ENCODE results near the gene TCF4.
"Not testable (repeated sequence)": the region's sequence is repeated elsewhere in the genome, so short reads cannot be mapped to it uniquely, and the experiment has no call there.

Gene TCF4

DNA sequence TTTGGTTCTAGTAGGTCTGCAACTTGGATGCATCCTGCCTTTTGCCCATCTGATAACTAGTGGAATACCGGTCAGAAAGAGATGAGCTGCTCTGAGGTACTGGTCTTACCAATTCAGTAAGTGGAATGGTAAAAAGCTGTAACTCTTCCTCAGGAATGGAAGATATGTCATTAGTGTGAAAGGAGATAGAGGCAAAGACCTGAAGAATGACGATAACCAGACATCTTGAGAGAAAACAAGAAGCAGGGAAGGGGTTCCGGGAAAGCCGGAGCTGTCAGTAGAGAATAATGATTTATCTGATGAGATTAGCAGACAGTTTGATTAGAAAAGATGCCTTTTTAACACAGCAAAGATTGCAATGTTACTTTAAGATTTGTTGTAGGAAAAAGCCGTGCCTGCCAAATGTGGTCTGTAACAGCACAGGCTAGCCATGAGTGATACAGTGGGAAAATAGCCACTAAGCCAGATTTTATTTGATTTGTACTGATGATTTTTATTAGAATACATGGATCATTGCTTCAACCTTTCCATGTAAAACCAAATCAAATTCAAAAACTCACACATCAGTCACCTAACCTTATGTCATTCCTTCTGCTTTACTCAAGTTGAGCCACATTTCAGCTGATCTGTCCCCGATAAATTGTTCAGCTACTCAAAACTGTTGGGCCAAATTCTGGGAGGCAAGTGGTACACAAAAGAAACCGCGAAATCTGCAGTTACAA lies 110.0 kb downstream of the TCF4 start:
- no peak for DNase-seq (ENCODE audit: low read depth in 4 of 4, low spot score in 1 of 4)

DNA sequence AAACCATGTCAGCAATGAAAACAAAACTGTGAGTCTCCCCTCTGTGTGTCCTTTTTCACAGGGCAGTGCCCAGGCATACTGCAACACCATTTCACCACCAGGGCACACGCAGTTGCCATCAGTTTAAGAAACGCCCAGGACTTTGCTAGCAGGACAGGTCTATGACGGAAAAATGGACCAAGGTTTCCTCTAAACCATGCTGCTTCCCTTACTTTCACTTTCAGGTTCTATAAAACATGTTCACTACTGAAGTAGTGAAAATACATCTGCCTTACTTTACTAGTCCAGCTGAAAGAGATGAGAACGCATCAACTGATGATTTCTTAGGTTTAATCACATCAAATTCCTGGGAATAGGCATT lies 110.5 kb downstream of the TCF4 start:
- DNase-seq (ENCODE audit: low read depth in 4 of 4, low spot score in 1 of 4), result no peak

- DNase-seq (ENCODE audit: low read depth in 4 of 4, low spot score in 1 of 4), result no peak
These were observed 112.1 kb downstream of the TCF4 start for GRCh38 chr18:55475916-55476315.

GRCh38 chr18:55475467-55475866 lies 112.5 kb downstream of the TCF4 start:
- no peak for DNase-seq (ENCODE audit: low read depth in 4 of 4, low spot score in 1 of 4)

DNA sequence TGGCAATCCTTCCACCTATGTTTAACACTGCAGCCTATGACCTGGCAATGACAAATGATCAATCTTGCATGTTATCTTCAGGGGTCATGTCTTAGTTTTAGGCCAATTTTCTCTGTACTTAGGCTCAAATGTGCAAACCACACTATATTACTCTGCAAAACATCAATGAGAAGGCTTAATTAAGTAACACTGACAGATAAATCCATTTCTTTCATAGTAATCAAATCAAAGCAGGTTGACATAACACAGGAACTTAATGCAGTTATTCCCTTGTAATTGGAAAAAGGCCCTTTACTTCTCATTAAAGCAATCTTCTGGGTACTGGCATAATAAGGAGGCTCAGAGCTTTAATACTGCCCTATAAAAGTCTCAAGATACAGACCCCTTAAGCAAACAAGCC lies 114.4 kb downstream of the TCF4 start:
- no peak for DNase-seq (ENCODE audit: low read depth in 4 of 4, low spot score in 1 of 4)

DNA sequence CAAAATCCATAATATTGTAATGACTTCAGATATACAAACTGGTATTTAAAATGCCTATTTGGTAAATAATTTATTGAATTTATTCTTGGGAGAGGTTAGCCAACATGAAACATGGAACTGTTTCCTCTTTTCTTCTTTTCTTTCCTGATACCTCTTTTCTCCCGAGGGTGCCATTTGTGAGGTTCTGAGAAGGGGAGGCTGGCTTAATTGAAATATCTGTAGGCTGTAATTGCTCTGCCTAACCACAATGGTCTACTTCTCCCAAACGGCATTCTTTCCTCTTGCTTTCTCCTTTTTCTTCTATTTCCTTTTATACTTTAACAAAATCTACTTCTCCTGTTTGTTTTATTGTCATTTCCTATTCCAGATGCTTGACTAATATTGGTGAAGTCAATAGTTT lies 114.9 kb downstream of the TCF4 start:
- no peak for DNase-seq (ENCODE audit: low read depth in 4 of 4, low spot score in 1 of 4)

GRCh38 chr18:55470826-55471225 lies 117.2 kb downstream of the TCF4 start:
- no peak for DNase-seq (ENCODE audit: low read depth in 4 of 4, low spot score in 1 of 4)

DNA sequence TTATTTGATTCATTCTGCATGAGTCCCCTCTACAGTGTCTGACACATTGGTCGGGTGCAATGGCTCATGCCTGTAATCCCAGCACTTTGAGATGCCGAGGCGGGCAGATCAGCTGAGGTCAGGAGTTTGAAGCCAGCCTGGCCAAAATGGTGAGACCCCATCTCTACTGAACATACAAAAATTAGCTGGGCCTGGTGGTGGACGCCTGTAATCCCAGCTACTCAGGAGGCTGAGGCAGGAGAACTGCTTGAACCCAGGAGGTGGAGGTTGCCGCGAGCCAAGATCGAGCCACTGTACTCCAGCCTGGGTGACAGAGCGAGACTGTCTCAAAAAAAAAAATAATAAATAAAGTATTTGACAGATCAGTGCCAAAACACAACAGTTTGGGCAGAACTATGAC lies 118.9 kb downstream of the TCF4 start:
- DNase-seq (ENCODE audit: low read depth in 4 of 4, low spot score in 1 of 4), result not testable (repeated sequence)

GRCh38 chr18:55466789-55467188 lies 121.2 kb downstream of the TCF4 start:
- no peak for DNase-seq (ENCODE audit: low read depth in 4 of 4, low spot score in 1 of 4)

GRCh38 chr18:55465313-55465712 lies 122.7 kb downstream of the TCF4 start:
- DNase-seq (ENCODE audit: low read depth in 4 of 4, low spot score in 1 of 4), result no peak

DNA sequence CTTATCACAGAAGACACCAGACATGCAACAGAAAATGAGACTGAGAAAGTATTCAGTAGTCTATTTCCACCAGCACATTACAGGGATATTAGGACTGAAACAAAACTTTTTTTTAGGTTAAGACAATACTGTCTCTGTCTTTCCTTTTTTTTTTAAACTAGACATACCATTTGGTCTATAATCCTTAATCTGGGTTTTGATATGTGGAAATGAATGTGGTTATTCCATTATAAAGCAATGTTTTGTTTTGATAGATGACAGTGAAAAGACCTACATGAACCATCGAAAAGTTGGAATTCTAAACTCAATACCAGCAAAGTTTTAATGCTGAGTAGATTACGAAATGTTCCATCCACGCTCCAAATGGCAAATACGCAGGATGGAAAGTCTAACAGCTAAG lies 123.4 kb downstream of the TCF4 start:
- DNase-seq (ENCODE audit: low read depth in 4 of 4, low spot score in 1 of 4), result no peak

DNA sequence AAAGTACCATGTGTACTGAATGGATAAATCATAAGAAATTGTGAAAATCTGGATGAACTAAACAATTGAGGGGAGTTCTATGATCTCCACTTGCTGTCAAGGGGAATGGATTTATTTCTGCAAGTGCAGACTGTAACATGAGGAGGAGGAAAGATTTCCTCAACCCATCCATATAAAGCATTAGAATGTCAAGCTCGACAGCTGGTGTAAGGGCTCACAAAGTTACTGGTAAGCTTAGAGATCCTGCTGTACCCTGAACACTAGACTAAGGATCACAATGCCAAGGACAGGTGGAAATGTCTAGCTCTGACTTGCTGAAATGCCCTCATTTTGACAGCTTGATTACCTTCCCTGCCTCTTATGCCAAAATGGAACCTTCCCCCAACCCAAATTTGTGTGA lies 125.3 kb downstream of the TCF4 start:
- no peak for DNase-seq (ENCODE audit: low read depth in 4 of 4, low spot score in 1 of 4)

DNA sequence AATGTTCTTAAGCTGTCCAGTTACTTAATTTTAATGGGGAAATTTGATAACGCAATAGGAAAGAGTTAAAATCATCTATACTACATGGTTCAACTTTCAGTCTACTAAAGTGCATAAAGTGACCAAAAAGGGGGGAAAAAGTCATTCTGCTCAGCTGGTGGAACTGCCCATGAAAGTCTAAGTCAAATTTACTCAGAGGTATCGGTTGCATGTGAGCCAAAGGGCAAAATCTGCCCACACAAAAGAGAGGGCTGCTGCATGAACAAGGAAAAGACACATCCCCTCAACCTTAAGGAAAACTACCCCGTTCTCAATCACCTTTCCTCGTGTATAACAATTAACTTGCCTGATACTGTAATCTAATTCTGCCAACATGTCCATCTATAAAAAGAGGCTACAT lies 126.1 kb downstream of the TCF4 start:
- DNase-seq (ENCODE audit: low read depth in 4 of 4, low spot score in 1 of 4), result no peak

- no peak for DNase-seq (ENCODE audit: low read depth in 4 of 4, low spot score in 1 of 4)
These were observed 129.4 kb downstream of the TCF4 start for GRCh38 chr18:55458456-55459203.

DNA sequence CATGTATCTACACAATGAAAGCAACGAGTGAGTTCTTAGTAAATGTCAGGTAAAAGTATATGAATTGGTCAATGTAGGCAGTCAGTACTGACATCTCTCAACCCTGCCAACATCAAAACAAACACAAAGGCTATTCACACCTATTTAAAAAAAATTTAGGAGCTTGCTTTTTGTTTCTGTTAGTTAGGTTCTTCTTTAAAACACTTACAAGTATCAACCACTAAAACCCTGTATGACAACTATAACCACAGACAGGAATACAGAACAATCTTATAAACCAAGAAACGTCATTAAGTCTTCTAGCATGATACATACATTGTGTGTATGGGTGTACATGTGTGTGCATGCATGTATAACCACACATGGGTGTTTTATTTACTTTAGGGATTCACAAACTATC lies 131.0 kb downstream of the TCF4 start:
- DNase-seq (ENCODE audit: low read depth in 4 of 4, low spot score in 1 of 4), result no peak

DNA sequence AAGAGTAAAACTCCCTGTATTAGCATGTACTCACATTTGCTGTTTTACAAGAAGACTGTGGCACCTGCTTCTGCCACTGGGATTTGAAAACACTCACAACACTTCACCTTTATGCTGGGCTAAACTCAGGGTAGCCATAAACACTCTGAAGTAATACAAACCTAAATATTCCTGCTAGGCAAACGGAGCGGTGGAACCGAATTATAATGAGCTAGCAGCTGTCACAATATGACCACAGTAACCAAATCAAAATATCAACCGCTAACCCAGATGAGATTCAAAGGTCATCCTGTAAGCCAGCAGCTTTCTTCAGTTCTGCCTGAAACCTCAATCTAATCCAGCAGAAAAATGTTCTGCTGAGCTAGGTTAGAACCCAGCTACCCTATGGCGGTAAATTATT lies 132.1 kb downstream of the TCF4 start:
- DNase-seq (ENCODE audit: low read depth in 4 of 4, low spot score in 1 of 4), result no peak

DNA sequence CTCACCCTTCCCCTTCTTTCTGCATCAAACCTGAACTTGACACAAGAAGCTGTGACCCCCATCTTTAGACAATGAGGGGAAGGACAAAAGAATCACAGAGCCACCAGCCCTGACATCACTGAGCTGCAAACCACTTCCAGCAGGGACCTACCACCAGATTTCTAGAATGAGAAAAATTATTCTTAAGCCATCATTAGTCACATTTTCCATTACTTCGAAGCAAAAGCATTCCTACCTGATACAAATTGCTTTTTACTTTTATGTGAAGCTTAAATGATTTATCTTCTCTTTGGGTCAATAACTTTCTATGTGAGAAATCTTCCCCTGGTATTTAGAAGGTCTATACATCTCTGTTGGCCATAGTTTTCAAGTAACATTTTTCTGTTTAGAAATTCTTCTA lies 134.8 kb downstream of the TCF4 start:
- DNase-seq (ENCODE audit: low read depth in 4 of 4, low spot score in 1 of 4), result no peak

- DNase-seq (ENCODE audit: low read depth in 4 of 4, low spot score in 1 of 4), result no peak
These were observed 135.8 kb downstream of the TCF4 start for GRCh38 chr18:55452123-55452611.

GRCh38 chr18:55449412-55450140 lies 138.4 kb downstream of the TCF4 start:
- DNase-seq (ENCODE audit: low read depth in 4 of 4, low spot score in 1 of 4), result no peak

GRCh38 chr18:55448420-55448819 lies 139.6 kb downstream of the TCF4 start:
- no peak for DNase-seq (ENCODE audit: low read depth in 4 of 4, low spot score in 1 of 4)

DNA sequence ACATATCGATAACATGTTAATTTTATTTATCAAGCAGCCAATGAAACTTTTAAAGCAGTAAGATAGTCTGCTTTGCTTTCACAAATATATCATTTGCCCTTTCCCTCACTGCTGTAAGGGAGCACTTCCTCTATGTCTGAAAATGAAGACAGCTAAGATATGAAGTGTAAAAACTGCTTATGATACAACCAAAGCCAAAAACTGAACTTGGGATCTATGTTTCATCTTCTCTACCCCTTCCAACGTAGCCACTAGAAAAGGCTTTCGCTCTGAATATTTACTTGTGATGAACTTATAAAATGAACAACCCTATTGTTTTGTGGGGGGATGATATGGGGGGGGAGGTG lies 140.3 kb downstream of the TCF4 start:
- no peak for DNase-seq (ENCODE audit: low read depth in 4 of 4, low spot score in 1 of 4)

GRCh38 chr18:55446996-55447671 lies 140.9 kb downstream of the TCF4 start:
- DNase-seq (ENCODE audit: low read depth in 4 of 4, low spot score in 1 of 4), result no peak

Measured in stimulated activated CD4-positive, alpha-beta T cell treated with anti-CD3 and anti-CD28 coated beads, Interleukin-1b, Interleukin-23, amount 100 ng/mL, for 24 hours (primary cell).